MM.1S (cell line): ENCODE data around the gene TMPRSS6.

Source experiments
- CTCF ChIP-seq: fragments of 300-600 bp; sonication (generic); IDR thresholded peaks from 2 replicates; pipeline ENCODE4 v1.5.1; 2016; ENCODE audit warnings: antibody characterized with exemption, low read length, mixed read lengths
- EZH2 ChIP-seq: fragments of 300-600 bp; sonication (generic); optimal IDR thresholded peaks from 2 replicates; pipeline ENCODE3; 2017; ENCODE audit warnings: low read depth, mild to moderate bottlenecking, antibody characterized with exemption, low read length, mixed read lengths
- EZH2phosphoT487 ChIP-seq: fragments of 300-600 bp; sonication (generic); IDR thresholded peaks from 2 replicates; pipeline ENCODE4 v1.6.1; 2018; ENCODE audit warnings: antibody characterized with exemption, low read length

DNA sequence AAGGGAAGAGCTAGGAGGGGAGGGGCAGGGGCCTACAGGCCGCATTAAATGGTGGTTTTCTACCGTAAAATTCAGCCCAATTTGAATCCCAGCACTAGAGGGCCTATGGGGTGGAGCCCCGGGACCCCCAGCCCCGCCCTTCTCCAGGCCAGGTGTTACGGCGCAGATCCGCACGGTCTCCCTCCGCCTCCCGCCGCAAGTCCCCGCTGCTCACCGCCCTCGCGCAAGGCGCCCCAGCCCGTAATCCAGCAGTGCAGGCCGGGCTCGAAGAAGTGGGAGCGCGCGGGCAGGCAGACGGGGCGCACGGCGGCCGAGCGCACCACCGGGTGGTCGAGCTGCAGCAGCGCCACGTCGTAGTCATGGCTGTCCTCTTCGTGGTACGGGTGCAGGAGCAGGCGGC lies 40.7 kb downstream of the TMPRSS6 start:
- no peak for TF ChIP-seq CTCF
- no peak for TF ChIP-seq EZH2
- no peak for TF ChIP-seq EZH2phosphoT487
